ENCODE measurements around the gene PWWP2B. TPM values are rescaled to one million over a fixed set of nuclear protein-coding genes. Genes with fewer than 3 reads are reported as not detected.

The PWWP2B gene
- total and polyA plus RNA-seq, 2 experiments from 2014 or later = 11.8 to 35.7 TPM

GRCh38 chr10:132415956-132416355 lies 19.0 kb downstream of the PWWP2B start:
- H3K4me3 ChIP-seq = no peak overlapping the region
- no peak for DNase-seq (ENCODE audit: low read depth in 1 of 2, low spot score in 1 of 2)
- H3K4me1 ChIP-seq (ENCODE audit: low read depth) = peaks cover 36% of the 10 kb centered on the region
- TF ChIP-seq CTCF (IDR thresholded peaks at IDR 0.05; ENCODE audit: low read depth, low read length) = no peak
- H3K36me3 ChIP-seq = no peaks in the 10 kb centered on the region
- H3K27ac ChIP-seq = no peak overlapping the region
- H3K9me3 ChIP-seq (ENCODE audit: low read depth) = no peaks in the 10 kb centered on the region
- no peaks in the 10 kb centered on the region for H3K27me3 ChIP-seq

GRCh38 chr10:132416566-132417256 lies 19.7 kb downstream of the PWWP2B start:
- Histone ChIP-seq H3K36me3 (no peaks in the 10 kb centered on the region), H3K4me3 (no peak overlapping the region), H3K9me3 (ENCODE audit: low read depth) (no peaks in the 10 kb centered on the region), H3K27ac (no peak overlapping the region), H3K27me3 (no peaks in the 10 kb centered on the region), H3K4me1 (ENCODE audit: low read depth) (peaks cover 41% of the 10 kb centered on the region)
- no peak for DNase-seq (ENCODE audit: low read depth in 1 of 2, low spot score in 1 of 2)
- no peak for TF ChIP-seq CTCF (IDR thresholded peaks at IDR 0.05; ENCODE audit: low read depth, low read length)

GRCh38 chr10:132417257-132417910 lies 20.4 kb downstream of the PWWP2B start:
- peaks cover 45% of the 10 kb centered on the region for H3K4me1 ChIP-seq (ENCODE audit: low read depth)
- no peak for TF ChIP-seq CTCF (IDR thresholded peaks at IDR 0.05; ENCODE audit: low read depth, low read length)
- no peaks in the 10 kb centered on the region for H3K27me3 ChIP-seq
- DNase-seq (ENCODE audit: low read depth in 1 of 2, low spot score in 1 of 2) = no peak
- H3K36me3 ChIP-seq = no peaks in the 10 kb centered on the region
- no peak overlapping the region for H3K4me3 ChIP-seq
- no peaks in the 10 kb centered on the region for H3K9me3 ChIP-seq (ENCODE audit: low read depth)
- H3K27ac ChIP-seq = no peak overlapping the region

- H3K4me3 ChIP-seq = no peak overlapping the region
- no peak overlapping the region for H3K27ac ChIP-seq
- no peaks in the 10 kb centered on the region for H3K36me3 ChIP-seq
- H3K4me1 ChIP-seq (ENCODE audit: low read depth) = peaks cover 51% of the 10 kb centered on the region
- H3K27me3 ChIP-seq = no peaks in the 10 kb centered on the region
- no peaks in the 10 kb centered on the region for H3K9me3 ChIP-seq (ENCODE audit: low read depth)
- no peak for TF ChIP-seq CTCF (IDR thresholded peaks at IDR 0.05; ENCODE audit: low read depth, low read length)
- peak in 1 of 2 donors; percentile 16 for DNase-seq (ENCODE audit: low read depth in 1 of 2, low spot score in 1 of 2)
These were observed 21.0 kb downstream of the PWWP2B start for GRCh38 chr10:132417957-132418441.

- Histone ChIP-seq H3K27ac (peak overlapping the region; percentile 44), H3K4me1 (ENCODE audit: low read depth) (peaks cover 45% of the 10 kb centered on the region), H3K9me3 (ENCODE audit: low read depth) (no peaks in the 10 kb centered on the region), H3K36me3 (no peaks in the 10 kb centered on the region), H3K27me3 (no peaks in the 10 kb centered on the region), H3K4me3 (no peak overlapping the region)
- no peak for TF ChIP-seq CTCF (IDR thresholded peaks at IDR 0.05; ENCODE audit: low read depth, low read length)
- peak; percentile 25 to 82 for DNase-seq (ENCODE audit: low read depth in 1 of 2, low spot score in 1 of 2)
These were observed 21.8 kb downstream of the PWWP2B start for GRCh38 chr10:132418527-132419416.
